T-helper 2 cell treated with Interferon-gamma antibody and Interleukin-4, amounts not matched to agents 100 ng/mL and 5 ng/mL, for 36 hours (primary cell): ENCODE data around the gene ANAPC13. TPM values are rescaled to one million over a fixed set of nuclear protein-coding genes. Genes with fewer than 3 reads are reported as not detected.

ENCODE experiments used
- intact Hi-C: fragments of 100-400 bp; cut with micrococcal nuclease; formaldehyde crosslinking; loops from one replicate; pipeline ENCODE4 v1.15.1; 2023
- total RNA-seq: library from RNA; stranded (reverse); gene quantifications from 2 replicates; pipeline ENCODE4 v1.2.3, GENCODE V29; 2022

Gene ANAPC13, protein sequence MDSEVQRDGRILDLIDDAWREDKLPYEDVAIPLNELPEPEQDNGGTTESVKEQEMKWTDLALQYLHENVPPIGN
- total RNA-seq: 25.1 and 27.9 TPM in 2 replicates

DNA sequence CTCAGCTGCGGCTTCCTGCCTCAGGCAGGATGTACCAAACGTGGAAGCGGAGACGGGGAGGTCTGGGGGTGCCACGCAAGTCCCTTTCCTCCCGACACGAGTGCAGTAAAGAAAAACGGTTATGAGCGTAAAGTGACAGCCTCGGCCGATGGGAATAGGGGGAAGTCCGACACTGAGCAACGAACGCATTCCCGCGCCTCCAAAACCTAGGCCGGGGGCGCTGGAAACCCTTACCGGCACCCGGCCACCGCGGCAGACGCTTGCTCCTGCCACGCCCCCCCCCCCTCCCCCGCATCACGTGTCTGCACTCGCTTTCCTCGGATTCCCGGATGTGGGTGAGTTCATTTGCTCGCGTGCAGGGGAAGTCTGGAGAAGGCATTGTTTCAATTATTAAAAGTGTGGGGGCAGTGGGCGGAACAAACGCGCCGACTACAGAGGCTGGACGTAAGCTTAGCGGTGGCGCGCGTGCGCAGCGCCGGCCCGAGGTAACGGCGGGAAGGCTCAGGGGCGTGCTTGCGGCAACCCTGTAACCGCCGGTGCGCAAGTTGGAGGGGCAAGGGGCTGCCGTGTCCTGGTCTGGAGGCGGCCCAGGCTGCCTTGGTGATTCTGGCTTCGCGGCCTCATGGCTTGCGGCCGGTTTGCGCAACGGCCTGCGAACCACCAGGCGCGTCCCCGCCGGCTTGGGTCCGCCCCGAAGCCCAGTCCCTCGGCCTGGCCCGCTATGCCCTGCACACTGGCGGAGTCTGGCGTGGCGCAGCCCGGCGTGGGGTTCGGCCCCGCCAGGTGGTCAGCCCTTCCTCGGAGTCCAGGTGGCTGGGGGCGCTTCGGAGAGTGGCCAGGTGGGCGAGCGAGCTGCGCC lies at the start of gene ANAPC13, which contains the start of gene CEP63:
Gene ANAPC13, minus strand, starts transcription at position 268 of the 859 bp plus-strand sequence. CDS start 3,081 bp downstream, outside the sequence.
Gene CEP63, plus strand, starts transcription at position 340 of the 859 bp plus-strand sequence. CDS start 9,264 bp downstream, outside the sequence.
- intact Hi-C loops: loop anchor here (1.0 to 5.0 kb wide), 5 partner anchors 235 to 1044 kb away; partner anchors contain the start of genes RYK and SRPRB

DNA sequence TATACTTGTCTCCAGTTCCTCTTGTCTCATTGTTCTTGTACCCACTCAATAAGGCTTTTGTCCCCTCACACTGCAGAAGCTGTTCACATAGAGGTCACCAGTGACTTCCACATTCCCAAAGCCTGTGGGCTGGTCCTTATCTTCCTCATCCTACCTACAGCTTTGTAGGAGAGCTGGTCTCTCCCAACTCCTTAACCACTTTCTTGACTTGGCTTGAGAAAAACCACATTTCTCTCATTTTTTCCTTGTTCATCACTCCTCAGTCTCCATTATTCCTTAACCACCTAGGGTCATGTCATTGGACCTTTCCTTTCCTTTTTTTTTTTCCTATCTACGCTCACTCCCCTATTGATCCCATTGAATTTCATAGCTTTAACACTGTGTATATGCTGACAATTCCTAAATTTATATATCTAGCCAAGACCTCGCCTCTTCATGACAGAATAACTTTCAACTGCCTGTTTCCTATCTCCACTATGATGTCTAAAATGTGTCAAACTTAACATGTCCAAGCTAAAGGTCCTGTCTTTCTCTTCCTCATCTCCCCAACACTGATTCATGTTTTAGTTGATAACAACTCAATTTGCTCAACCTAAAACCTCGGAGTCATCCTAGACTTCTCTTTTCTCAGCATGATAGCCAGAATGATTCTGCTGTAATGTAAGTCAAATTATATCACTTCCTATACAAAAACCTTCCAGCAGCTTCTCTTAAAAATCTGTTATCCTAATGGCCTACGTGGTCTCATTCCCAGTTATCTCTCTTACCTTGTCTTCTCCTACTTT lies 49.6 kb upstream of the ANAPC13 start:
- intact Hi-C loops: no loop called here

DNA sequence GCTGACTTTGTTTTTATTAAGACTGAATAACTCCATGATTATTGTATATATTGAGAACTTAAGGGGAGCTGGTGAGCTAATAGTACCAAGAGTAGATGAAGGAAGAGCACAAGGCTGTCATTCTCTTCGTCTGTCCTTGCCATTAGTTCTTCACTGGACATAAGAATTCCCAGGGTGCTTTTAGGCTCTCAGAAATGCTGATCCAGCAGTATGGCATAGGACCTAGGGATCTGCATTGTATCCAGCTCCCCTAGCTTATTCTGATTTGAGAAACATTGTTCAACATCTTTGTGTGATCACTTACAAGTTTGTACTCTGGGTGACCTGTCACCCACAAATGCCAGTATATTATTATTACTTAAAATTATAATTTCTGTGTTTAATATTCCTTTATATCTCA lies 47.7 kb upstream of the ANAPC13 start:
- intact Hi-C loops: no loop called here

DNA sequence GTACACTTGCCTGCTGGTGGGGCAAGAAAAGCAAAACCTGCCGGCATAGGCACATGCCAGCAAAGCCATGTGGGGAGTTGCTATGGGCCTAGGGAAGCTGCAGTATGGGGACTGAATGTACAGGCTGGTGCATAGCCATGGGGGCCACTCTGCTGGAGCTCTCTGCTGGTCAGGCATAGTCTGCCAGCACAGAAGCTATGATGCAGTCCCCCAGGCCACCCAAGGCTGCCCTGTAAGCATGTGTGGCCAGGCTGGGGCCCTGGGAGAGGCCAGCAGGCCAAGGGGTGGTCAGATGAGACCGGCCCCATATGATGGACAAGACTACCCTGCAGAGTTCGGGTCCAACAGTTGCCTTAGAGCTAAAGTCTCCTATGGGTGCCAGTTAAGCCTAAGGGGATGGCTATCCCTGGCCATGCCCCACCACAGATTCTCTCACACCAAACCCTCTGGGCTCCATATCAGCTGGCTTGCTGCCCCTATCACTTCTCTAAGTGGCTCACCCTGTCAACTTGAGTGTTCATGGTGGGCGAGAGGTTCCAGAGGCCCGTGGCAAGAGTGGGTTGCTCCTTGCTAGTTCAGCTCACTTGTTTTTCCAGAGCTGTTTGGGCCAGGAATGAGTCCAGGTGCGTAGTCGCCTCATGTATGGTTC lies 41.9 kb upstream of the ANAPC13 start:
- intact Hi-C loops: no loop called here

DNA sequence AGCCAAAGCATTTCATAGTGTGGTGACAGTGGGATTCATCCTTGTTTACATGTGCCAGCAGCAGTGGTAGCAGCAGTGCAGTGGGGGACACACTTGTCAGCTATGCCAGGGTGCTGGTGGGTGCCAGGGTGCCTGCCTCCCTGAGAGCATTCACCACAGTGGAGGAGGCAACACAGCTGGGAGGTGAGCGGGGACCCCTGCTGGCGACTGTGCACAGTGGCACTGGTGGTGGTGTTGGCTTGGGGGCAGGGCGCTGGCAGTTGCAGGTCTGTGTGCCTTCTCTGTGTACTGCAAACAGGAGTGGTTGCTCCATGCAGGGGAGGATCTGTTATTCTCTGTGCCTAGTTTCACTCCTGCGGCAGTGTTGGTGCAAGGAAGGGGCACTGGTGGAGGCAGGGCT lies 41.3 kb upstream of the ANAPC13 start:
- intact Hi-C loops: no loop called here

DNA sequence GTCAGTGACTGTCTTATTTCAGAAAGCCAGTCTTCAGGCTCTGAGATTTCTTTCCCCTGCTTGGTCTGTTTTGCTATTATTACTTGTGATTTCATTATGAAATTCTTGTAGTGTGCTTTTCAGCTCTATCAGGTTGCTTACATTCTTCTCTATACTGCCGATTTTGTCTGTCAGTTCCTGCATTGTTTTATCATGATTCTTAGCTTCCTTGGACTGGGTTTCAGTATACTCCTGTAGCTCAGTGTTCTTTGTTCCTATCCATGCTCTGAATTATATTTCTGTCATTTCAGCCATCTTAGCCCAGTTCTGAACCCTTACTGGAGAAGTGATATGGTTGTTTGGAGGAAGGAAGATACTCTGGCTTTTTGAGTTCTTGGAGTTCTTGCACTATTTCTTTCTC lies 40.5 kb upstream of the ANAPC13 start:
- intact Hi-C loops: no loop called here

DNA sequence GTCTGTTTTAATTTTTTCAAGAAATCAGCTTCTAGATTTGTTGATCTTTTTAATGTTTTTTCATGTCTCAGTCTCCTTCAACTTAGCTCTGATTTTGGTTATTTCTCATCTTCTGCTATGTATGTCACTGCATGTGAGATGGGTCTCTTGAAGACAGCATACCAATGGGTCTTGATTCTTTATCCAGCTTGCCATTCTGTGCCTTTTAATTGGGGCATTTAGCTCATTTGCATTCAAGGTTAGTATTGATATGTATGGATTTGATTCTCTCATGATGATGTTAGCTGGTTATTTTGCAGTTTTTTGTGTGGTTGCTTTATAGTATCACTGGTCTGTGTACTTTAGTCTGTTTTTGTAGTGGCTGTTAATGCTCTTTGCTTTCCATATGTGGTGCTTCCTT lies 39.5 kb upstream of the ANAPC13 start:
- intact Hi-C loops: no loop called here

DNA sequence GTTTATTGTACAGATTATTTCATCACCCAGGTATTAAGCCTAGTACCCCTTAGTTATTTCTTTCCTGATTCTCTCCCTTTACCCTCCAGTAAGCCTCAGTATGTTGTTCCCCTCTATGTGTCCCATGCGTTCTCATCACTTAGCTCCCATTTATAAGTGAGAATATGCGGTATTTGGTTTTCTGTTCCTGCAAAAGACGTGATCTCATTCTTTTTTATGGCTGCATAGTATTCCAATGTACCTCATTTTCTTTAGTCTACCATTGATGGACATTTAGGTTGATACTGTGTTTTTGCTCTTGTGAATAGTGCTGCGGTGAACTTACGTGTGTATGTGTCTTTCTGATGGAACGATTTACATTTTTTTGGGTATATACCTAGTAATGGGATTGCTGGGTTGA lies 36.8 kb upstream of the ANAPC13 start:
- intact Hi-C loops: no loop called here

DNA sequence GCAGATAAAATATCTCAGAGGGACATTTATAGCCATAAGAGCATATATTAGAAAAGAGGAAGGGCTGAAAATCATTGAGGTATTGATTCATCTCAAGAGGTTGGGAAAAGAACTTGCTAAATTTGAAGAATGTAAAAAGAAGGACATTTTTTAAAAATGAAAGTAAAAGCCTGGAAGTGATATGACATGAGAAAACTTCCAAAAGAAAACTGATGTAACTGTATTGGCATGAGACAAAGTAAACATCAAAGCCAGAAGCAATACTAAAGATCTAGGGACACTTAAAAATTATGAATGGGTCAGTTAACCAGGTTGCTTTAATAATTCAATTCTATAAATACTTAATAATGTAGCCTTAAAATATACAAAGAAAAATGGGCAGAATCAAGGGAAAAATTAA lies 32.0 kb upstream of the ANAPC13 start:
- intact Hi-C loops: no loop called here

DNA sequence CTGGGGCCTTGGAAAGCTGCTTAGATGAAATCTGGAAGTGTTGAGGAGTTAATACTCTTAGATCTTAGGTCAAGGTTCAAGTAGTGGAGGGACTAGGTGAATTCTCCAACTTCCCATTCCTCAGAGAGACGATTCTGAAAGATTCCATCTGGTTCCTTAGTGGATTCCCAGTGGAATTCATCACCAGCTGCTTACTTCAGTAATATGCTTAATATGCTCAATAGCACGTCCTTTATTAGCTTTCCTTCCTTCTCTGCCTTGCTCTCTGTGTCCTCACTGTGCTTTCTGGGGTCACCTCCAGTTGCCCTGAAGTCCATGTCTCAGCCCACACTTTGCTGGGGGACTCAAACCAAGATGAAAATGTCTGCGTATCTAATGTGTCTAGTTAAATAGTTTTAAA lies 31.1 kb upstream of the ANAPC13 start:
- intact Hi-C loops: no loop called here

DNA sequence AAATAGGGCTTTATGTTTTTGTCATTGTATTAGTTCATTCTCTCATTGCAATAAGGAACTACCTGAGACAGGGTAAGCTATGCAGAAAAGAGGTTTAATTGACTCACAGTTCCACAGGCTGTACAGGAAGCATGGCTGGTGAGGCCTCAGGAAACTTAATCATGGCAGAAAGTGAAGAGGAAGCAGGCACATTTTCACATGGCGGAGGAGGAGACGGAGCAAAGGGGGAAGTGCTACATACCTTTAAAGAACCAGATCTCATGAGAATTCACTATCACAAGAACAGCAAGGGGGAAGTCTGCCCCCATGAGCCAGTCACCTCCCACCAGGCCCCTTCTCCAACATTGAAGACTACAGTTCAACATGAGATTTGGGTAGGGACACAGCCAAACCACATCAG lies 25.7 kb upstream of the ANAPC13 start:
- intact Hi-C loops: no loop called here

DNA sequence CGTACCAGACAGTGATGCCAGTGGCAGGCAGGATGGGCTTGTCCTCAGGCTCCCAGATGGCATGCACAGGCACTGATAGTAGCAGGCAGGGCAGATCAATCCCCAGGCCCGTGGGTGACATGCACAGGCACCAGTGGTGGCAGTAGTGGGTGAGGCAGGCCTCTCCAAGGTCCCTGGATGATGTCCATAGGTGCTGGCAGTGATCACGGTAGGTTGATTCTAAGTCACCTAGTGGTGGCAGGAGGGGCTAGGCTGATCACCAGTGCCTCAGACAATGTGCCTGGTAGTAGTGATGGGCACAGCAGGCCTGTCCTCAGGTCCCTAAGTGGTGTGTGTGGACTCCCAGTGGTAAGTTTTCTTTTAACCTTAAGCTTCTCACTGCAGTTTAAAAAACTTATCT lies 19.7 kb upstream of the ANAPC13 start:
- intact Hi-C loops: no loop called here

DNA sequence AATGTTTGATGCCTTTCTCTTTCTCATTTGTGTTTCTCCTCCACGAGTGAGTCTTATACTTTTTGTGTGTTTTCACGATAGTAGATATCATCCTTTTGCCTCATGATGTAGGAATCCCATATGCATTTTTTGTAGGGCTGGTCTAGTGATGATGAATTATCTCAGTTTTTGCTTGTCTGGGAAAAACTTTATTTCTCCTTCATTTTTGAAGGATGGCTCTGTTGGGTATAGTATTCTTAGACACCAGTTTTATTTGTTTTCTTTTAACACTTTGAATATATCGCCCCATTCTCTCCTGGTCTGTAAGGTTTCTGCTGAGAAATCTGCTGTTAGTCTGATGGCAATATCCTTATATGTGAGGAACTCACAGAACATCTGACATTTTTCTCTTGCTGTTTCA lies 18.3 kb upstream of the ANAPC13 start:
- intact Hi-C loops: no loop called here

DNA sequence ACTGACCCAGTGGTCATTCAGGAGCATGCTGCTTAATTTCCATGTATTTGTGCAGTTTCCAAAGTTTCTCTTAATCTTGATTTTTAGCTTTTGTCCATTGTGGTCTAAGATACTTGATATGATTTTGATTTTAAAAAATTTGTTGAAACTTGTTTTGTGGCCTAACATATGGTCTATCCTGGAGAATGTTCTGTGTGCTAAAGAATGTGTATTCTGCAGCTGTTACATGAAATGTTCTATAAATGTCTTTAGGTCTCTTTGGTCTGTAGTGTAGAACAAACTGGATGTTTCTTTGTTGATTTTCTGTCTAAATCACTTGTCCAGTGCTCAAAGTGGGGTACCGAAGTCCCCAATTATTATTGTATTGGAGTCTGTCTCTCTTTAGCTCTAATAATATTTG lies 17.5 kb upstream of the ANAPC13 start:
- intact Hi-C loops: no loop called here

DNA sequence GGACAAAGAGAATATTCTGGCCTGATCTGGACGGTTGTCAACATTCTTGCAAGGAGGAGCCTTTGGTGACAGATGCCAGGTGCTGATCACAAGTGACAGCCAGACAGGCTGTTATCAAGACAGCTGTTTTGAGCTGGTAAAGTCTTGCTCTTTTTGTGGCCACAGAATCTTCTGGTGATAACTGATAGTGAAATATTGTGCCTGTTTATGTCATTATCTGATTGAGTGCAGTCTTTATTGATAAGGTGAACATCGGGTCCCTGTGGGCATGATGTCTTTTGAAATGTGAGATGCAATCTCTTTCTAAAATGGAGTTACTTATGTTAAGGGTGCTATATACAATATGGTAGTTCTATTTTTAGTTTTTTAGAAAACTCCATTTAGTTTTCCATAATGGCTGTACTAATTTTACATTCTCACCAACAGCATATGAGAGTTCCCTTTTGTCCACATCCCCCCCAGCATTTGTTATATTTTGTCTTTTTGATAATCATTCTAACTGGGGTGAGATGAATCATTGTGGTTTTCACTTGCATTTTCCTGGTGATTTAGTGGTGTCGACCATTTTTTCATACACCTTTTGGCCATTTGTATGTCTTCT lies 10.8 kb upstream of the ANAPC13 start:
- intact Hi-C loops: no loop called here

DNA sequence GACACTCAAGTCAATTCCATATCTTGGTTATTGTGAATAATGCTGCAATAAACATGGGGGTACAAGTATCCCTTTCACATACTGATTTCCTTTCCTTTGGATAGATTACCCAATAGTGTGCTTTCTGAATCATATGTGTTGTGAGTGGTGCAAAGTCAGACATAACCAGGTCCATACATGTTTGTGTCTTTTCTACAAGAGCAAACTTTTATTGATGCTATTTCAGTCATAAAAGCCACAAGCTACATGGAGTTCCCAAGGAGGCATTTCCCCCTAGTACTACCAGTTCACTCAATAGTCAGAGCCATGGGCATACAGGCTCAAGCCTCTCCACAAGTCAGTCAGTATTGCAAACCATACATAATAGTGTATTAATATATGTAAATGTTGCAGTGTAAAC lies 10.2 kb upstream of the ANAPC13 start:
- intact Hi-C loops: no loop called here

DNA sequence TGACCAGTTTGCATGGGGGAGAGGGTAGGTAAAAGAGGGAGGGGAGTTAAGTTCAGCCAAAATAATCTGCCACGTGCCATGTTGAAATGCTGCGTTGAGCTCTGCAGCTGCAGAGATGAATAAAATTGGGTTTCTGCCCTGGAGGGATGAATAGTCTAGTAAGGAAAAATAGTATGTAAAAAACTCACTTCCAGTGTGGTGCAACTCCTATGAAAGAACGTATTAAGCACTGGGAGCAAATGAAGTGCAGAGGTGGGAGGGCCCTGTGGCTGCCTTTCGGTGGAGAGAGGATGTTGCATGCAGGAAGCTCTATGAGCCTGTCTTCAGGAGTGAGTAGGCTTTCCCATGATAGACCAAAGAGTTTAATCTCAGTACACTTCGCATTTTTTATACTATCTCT lies 8.7 kb upstream of the ANAPC13 start:
- intact Hi-C loops: no loop called here

DNA sequence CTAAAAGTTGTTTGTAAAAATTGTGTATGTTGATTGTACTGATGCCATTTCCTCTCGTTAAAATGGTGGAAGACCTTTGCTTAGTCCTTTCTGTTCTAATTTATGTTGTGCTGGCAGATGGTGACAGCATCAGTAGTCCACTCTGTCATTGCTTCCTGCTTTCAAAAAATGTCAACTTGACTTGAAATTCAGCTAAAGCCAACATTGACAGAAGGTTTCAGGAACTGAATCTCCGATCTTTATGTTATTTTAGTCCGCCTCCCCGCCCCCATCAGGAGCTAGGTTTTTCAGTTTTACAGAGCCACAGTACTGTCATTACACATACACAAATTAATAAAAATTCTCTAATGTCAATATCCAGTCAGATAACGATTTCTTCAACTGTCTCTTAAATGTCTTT lies 1.6 kb upstream of the ANAPC13 start:
- intact Hi-C loops: loop anchor here (2.0 to 5.0 kb wide), 3 partner anchors 237 to 1045 kb away; partner anchors contain the start of genes RYK and SRPRB

DNA sequence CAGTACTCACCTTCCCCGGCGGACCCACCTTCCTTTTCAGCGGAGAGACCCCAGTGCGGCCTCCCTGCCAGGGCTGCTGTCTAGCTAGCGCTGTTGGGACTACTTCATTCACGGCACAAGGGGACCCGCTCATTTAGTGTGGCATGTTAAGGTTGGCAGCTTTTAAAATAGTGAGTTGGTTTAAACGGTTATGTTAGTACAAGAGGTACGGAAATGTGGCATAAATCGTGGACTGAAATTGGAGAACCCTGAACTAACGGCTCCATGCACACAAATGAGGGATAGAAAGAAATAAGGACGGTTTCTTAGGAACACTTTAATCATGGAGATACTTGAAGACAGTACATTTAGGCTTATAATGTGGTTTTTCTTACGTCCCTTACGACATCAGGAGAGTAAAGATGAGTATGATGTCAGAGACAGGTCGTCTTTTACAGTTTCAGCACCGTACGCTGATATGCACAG lies 824 bp upstream of the ANAPC13 start:
- intact Hi-C loops: loop anchor here (1.0 to 5.0 kb wide), 4 partner anchors 236 to 1044 kb away; partner anchors contain the start of genes RYK and SRPRB

DNA sequence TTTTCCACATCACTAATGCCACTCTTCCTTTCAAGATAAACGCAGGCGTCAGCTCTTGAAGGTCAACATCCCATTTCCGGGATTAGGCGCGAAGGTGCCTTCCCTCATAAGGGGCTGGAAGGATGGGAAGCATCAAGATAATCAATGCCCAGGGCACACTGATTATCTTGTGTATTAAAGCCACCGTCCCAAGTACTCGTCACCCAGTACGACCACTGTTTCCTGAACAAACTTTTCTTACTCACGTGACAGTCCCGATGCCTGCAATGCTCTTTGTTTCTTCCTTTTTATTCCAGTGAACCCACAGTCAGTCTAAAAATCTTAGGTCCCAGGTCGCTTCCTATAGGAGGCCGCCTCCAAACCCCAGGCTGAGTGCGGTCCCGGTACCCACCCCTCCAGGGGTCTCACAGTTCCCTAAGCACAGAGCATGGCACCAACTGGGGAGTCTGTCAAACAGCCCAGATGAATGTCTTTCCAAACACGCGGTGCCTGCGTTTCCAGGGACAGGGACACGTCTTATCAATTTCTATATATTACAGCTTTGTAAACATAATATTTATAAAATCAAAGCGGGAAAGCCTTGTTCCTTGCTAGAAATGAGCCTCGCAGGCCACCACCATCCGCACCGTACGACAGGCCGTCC lies 589 bp downstream of the ANAPC13 start:
- intact Hi-C loops: loop anchor here (2.0 to 5.0 kb wide), 3 partner anchors 678 to 1043 kb away; partner anchors contain the start of gene SRPRB
